GM18499 (cell line): Measurements from ENCODE around the gene CYTL1.
"Not testable (repeated sequence)": the region's sequence is repeated elsewhere in the genome, so short reads cannot be mapped to it uniquely, and the experiment has no call there.

ENCODE experiments used
- ATAC-seq: cut with Tn5 transposase; IDR thresholded peaks from one replicate; pipeline ENCODE4 v1.9.1; 2021; ENCODE audit warnings: moderate number of reproducible peaks; ENCODE audit not compliant: insufficient read depth, unreplicated experiment

Gene CYTL1

GRCh38 chr4:5036239-5036638 is 17.0 kb upstream of the CYTL1 start:
- no peak for ATAC-seq

- no peak for ATAC-seq
Measured at GRCh38 chr4:5034206-5034605, 14.9 kb upstream of the CYTL1 start.

GRCh38 chr4:5033281-5033841 is 14.1 kb upstream of the CYTL1 start:
- peak; percentile 49 for ATAC-seq

GRCh38 chr4:5032813-5033212 is 13.6 kb upstream of the CYTL1 start:
- ATAC-seq, result no peak

- ATAC-seq, result no peak
Measured at GRCh38 chr4:5030927-5031326, 11.7 kb upstream of the CYTL1 start.

GRCh38 chr4:5030221-5030620 is 11.0 kb upstream of the CYTL1 start:
- no peak for ATAC-seq

GRCh38 chr4:5029447-5029846 is 10.2 kb upstream of the CYTL1 start:
- ATAC-seq, result no peak

GRCh38 chr4:5028480-5028879 is 9.2 kb upstream of the CYTL1 start:
- ATAC-seq, result no peak

- no peak for ATAC-seq
Measured at GRCh38 chr4:5027346-5027745, 8.1 kb upstream of the CYTL1 start.

- no peak for ATAC-seq
Measured at GRCh38 chr4:5026371-5026770, 7.1 kb upstream of the CYTL1 start.

- ATAC-seq, result no peak
Measured at GRCh38 chr4:5024673-5025072, 5.4 kb upstream of the CYTL1 start.

- ATAC-seq, result no peak
Measured at GRCh38 chr4:5021546-5021945, 2.3 kb upstream of the CYTL1 start.

GRCh38 chr4:5020341-5020740 is 1.1 kb upstream of the CYTL1 start:
- no peak for ATAC-seq

GRCh38 chr4:5019796-5020195 is 538 bp upstream of the CYTL1 start:
- no peak for ATAC-seq

- ATAC-seq, result no peak
Measured at GRCh38 chr4:5018603-5019002, 655 bp downstream of the CYTL1 start.

GRCh38 chr4:5018096-5018495 is 1.2 kb downstream of the CYTL1 start:
- no peak for ATAC-seq

GRCh38 chr4:5014007-5014682 is 5.1 kb downstream of the CYTL1 start:
- ATAC-seq, result no peak

- ATAC-seq, result no peak
Measured at GRCh38 chr4:5012958-5013357, 6.3 kb downstream of the CYTL1 start.

- ATAC-seq, result no peak
Measured at GRCh38 chr4:5012244-5012898, 6.9 kb downstream of the CYTL1 start.

GRCh38 chr4:5010984-5011383 is 8.3 kb downstream of the CYTL1 start:
- no peak for ATAC-seq

- no peak for ATAC-seq
Measured at GRCh38 chr4:5009796-5010195, 9.5 kb downstream of the CYTL1 start.

- ATAC-seq, result not testable (repeated sequence)
Measured at GRCh38 chr4:5006932-5007331, 12.3 kb downstream of the CYTL1 start.
